Globus pallidus (tissue), 1 donor: Measurements from ENCODE around the gene LRRC56.
"Not testable (repeated sequence)": the region's sequence is repeated elsewhere in the genome, so short reads cannot be mapped to it uniquely, and the experiment has no call there.

Source experiments
- DNase-seq: peaks from one replicate; pipeline ENCODE4 v3.0.0-alpha.2; 2015; ENCODE audit warnings: low spot score

Gene LRRC56

DNA sequence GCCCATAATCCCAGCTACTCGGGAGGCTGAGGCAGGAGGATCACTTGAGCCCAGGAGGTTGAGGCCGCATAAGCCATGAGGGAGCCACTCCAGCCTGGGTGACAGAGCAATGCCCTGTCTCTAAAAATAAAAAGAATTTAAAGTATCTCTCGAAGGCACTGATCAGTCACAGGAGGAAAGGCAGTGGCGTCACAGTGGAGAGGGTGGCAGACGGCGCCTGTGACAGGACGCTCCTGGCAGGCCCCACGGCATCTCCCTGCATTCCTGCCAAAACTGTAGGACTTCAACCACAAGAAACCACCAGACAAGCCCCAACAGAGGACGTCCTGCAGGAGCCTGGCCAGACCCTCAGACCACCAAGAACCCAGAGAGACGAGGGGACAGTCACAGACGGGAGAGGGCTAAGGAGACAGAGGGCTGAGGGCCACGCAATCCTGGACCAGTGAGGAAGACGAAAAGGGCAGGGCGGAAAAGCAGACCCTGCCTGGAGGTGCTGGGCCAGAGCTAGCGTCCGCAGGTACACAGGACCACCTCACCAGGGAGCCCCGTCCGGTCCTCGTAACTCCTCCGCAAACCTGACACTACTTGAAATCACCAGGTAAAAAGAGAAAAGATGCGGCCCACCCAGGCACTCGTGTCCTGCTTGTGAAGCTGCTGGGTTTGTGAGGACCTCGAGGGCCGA lies 36.2 kb upstream of the LRRC56 start:
- no peak for DNase-seq

DNA sequence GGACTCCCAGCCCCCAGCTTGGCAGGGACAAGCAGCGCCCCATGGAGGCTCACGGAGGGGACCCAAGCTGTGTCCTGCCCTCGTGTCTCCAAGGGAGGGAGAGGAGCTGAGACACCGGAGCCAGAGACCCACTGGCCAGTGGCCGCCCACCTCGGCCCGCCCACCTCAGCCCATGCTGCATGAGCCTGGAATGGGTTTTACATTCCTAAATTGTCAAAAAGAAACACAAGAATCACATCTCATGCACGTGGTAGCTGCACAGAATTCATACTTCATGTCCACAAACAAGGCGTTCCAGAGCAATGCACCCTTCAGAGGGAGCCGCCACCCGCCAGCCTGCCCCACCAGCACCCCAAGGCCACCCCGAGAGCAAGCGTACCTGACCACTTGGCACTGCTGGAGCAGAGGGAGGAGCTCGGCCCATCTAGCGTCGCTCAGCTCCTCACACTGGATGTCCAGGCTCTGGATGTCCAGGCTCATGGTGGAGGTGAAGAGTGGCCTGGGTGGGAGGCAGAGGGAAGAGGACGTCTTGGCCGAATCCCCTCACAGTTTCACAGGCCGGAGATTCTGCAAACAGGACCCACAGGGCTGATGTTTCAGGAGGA lies 35.5 kb upstream of the LRRC56 start:
- DNase-seq = no peak

DNA sequence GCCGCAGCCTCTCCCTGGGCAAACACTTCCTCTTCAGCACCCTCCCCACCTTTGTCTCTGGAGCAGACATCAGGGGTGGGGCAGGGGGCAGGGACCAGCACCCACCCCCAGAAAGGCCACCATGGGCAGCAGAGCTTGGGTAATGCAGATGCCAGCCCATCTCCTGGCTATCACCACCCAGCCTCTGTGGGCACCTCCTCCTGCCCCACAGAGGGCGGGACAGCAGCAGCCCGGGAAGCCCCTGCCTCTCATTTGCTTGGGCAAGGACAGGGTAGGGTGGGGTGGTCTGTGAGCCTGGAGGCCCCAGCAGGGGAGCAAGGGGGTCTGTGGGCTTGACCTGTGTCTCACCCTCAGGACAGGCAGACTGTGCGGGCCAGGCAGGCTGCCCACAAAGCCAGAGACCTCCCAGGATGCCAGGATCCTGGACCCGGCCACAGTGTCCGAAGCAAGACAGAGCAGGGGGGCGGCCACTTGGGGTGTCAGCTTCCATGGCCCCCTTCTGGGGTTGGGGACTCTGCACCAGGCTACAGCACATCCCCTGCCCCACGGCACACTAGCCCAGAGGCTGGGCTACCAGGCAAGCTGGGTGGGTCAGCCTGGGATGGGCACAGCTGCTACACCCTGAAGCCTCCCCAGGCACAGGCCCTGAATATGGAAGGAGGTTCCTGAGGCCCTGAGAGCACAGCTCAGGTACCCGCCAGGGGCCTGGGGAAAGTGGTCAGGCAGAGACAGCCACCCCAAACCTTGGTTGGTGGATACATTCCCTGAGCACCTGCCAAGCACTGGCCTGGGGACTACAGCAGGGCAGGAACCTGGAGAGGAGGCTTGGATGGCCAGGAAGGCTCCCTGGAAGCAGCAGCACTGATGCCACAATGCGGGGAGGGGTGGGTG lies 34.8 kb upstream of the LRRC56 start:
- no peak for DNase-seq

DNA sequence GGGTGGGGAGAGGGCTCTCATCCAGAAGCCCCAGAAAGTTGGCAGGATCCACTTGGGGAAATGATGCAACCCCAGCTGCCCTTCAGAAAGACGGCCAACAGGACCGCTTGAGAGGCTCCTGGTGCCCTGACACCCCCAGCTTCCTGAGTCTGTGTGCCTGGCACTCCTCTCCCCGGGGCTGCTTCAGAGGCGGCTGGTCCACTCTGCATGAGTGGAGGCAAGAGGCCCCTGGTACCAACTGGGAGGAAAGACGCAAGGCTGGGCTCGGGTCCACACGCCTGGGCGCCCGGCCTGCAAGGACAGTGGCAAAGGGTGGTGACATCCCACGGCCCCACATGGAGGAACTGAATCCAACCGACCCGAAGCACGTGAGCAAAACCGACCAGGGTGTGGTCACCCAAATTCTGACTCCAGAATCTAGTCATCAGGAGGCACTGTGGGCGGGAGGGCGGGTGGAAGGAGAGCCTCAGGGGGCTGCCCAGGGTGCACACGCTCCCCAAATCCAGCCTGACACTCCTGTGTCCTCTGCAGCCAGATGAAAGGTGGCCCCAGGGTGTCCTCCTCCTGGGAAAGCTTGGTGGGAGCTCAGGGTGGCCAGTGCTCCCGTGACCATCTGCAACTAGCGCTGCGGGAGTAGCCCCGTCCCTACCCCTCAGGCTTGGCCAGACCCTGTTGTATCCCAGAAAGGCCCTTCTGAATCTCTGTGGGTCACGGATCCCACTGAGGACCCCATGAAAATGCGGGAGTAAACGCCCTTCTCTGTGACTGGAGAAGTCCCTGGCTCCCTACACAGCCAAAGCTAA lies 33.9 kb upstream of the LRRC56 start:
- peak; percentile 97 for DNase-seq

DNA sequence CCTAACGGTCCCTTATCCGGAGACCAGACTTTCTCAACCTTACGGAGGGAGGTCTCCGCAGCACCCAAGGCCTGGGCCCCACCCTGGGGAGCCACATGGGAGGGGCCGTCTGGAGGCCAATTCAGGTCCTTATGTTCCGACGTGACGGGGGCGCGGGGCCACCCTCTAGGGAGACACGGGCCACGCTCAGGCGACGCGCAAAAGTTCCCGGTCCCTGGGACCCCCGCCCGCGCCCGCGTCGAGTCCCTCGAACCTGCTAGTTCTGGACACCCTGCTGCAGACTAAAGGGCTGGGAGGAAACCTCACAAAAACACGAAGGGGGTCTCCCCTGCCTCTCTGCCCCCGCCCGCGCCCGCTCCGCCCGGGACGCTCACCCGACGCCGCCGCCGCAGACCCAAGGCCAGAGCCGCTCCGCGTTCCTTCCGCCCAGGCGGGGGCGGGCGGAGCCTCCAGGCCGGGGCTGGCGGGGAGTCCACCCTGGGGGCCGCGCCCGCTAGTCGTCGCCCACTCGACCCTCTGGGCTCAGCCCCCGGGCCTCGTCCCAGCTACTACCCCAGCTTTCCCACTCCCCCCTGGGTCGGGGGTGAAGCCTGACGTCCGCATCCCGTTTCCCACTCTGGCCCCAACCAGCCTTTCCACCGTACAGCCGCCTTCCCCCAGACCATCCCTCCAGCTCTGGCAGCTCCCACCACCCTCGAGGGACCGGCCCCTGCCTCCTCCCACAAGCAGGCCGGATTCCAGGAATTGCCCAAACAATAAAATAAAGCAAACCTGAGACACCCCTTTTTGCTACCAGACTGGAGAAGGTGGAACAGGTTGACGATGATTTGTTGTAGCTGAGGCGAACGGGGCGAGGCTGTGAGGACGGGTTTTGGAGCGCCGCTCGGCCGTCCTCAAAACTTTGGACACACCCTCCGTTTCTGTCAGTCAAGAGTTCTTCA lies 33.0 kb upstream of the LRRC56 start:
- no peak for DNase-seq

DNA sequence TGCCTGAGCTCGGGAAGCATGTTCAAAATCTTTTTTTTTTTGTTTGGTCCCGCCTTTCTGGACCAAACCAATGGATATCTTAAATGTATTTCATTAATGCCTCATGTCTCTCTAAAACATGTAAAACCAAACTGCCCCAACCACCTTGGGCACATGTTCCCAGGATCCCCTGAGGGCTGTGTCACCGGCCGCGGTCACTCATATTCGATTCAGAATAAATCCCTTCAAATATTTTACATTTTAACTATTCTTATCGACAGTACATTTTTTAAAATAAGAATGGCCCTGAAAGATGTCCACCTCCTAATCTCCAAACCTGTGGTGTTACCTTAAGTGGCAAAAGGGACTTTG lies 32.4 kb upstream of the LRRC56 start:
- no peak for DNase-seq

DNA sequence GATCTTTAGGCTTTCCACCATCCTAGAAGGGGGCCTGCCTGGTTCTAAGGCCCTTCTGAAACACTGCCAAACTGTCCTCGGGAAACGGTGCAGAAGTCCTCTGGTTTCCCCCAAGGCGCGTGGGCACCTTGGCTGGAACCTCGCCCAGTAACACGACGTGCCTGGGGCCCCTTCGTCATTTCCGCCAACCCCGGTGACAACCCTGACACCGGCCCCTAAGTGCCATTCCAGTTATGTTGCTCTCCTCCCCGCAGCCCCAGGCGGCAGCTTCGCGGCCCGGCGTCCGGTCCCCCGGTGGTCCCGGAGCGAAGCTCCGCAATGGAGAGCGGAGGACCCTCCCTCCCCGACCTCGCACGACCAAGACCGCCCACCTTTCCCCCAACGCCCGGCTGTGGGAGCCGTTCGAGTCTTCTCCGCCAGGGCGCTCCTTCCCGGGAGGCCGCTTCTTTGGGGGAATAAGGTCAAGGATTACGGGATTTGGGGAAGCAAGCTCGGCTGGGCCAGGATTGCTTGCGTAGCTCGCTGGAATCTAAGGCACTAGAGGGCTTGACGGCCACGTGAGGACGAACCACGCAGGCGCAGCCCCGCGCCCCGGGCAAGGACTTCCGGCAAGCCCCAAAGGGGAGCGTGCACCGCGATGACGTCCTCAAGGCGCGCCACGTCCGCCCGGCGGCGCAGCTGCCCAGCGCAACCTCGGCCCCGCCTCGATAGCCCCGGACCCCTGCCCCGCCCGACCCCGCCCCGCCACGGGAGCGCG lies 30.9 kb upstream of the LRRC56 start:
- peak; percentile 96 for DNase-seq

DNA sequence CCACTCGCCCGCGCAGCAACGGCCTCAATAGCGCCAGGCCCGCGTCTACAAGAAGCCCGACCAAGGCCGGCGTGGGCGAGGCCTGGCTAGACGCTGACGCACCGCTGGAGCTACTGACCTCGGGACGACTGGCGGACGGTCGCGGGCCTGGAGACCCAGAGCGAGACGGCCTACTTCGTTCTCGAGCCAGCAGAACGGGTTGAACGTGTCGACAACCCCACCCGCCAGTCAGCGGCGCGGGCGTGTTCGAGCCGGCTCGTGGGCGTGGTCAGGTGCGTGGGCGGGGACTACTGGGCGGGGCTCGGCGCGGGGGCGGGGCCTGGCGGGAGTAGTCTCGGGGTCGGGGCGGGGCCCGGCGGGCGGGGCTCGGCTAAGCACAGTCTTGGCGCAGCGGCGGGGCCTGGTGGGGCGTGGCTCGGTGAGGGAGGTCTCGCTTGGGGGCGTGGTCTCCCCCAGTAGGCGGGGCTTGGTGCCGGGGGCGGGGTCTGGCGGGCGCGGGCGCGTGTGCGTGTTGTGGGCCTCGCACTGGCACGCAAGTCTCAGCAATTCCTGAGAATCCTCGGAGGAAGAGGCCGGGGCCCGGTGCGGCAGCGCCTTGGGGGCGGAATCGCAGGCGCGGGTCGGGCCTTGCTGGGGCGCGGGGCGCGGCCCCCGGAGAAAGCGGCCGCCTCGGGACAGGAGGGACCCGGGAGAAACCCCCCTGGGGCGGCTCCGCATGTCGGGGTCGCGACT lies 30.2 kb upstream of the LRRC56 start, which contains the start of gene RNH1:
Gene RNH1, minus strand, starts transcription at position 248 of the 732 bp plus-strand sequence. CDS start 5,080 bp downstream, outside the sequence.
- peak; percentile 97 for DNase-seq

DNA sequence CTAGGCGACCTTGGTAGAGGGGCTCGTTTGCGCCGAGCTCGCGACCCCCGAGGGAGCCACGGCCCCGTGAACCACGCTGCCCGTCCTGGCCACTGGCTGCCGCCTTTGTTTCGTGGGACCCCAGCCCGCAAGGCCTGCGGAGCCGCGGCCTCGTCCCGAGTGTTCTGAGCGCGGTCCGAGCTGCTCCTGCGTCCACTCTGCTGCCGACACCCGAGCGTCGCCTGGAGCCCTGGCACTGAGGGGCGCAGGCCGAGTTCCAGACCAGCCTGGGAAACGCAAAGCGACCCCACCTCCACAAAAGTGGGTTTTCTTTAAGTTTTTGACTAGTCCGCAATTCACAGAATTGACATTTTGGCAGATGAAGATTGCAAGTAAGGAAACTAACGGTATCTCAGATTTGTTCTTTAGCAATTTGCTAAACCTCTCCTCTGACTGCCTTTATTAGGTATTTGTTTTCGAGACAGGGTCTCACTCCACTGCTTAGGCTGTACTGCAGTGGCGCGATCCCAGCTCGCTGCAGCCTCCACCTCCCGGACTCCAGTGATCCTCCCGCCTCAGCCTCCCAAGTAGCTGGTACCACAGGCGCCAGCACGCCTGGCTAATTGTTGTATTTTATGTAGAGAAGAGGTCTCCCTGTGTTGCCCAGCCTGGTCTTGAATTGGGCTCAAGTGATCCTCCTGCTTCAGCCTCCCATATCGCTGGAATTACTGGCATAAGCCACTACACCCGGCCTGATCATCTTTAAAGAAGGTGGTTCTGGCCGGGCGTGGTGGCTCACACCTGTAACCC lies 29.4 kb upstream of the LRRC56 start:
- no peak for DNase-seq

DNA sequence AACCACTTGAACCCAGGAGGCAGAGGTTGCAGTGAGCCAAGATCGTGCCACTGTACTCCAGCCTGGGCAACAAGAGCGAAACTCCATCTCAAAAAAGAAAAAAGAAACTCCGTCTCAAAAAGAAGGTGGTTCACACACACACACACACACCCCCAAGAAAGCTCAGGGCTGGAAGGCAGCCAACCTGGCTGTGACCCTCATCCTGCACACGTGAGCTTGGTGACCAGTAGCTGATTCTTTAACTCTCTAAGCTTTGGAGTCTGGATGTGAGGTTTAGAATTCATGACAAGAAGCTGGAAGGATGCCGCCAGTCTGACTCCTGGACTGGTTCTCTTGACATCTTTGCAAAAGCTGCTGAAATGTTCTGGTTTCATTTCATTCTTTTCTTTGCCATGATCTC lies 28.4 kb upstream of the LRRC56 start:
- DNase-seq = no peak

DNA sequence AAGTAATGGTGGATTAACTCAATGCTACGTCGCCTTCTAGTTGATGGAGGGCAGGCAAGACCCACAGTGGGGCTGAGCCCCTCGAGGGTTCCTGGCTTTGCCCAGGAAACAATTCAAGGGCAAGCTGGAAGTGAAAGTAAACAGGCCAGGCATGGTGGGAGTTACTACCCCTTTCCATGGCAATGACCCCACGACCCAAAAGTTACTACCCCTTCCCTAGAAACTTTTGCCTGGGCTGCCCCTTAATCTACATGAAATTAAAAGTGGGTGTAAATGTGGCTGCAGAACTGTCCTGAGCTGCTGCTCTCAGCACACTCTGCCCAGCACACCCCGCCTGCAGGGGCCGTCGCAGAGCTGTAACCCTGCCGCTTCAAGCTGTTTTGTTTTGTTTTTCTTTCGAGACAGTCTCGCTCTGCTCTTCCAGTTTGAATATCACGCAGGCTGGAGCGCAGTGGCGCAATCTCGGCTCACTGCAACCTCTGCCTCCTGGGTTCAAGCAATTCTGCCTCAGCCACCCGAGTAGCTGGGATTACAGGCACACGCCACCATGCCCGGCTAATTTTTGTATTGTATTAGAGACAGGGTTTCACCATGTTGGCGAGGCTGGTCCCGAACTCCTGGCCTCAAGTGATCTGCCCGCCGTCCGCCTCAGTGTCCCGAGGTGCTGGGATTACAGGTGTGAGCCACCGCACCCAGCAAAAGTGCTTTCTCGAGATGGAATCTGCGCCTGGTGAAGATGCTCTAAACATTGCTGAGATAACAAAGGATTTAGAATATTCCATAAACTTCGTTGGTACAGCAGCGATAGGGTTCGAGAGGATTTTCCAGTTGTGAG lies 24.3 kb upstream of the LRRC56 start:
- no peak for DNase-seq

DNA sequence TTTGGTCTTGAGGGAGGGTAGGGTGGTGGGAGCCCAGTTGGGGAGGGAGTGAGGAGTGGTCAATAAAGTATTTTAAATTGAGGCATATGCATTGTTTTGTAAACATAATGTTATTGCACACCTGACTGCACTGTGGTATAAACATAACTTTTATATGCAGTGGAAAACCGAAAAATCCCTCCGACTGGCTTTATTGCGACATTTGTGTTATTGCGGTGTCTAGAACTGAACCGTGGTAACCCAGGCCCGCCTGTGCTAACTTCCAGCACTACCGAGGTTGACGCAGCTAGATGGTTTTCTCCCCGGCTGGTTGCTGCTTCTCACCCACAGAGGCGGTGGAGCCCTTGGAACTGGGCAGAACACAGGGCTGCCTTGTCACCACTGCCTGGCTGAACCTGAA lies 22.7 kb upstream of the LRRC56 start:
- DNase-seq = no peak

DNA sequence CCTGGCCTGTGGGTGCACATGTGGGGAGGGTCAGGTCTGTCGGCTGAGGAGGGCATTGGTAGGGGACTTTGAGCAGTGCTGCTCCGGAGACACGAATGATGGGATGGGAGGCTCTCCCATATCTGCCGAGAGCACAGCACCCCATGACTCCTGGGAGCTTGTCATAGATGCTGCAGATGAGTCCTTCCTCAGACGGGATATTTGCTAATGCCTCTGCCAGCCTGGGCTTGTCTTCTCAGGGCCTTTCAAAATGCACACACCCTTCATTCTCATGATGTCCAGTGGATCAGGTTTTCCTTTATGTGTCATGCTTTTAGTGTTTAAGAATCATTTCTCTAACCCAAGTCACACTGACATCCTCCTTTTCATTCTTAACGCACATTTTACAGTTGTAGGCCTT lies 22.2 kb upstream of the LRRC56 start:
- DNase-seq = no peak

DNA sequence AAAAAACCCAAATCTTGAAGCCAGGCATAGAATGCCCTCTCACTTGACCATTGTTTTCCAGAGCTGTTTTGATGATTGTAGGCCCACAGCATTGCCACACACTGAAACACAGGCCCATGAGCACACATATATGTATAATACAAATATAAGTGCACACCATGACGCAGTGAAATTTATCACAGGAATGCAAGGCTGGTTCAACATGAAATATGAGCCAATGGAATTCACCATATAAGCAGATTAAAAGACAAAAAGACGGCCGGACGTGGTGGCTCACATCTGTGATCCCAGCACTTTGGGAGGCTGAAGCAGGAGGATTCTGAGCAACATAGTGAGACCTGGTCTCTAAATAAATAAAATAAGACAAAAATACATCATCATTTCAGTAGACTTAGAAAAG lies 20.9 kb upstream of the LRRC56 start:
- DNase-seq = no peak

DNA sequence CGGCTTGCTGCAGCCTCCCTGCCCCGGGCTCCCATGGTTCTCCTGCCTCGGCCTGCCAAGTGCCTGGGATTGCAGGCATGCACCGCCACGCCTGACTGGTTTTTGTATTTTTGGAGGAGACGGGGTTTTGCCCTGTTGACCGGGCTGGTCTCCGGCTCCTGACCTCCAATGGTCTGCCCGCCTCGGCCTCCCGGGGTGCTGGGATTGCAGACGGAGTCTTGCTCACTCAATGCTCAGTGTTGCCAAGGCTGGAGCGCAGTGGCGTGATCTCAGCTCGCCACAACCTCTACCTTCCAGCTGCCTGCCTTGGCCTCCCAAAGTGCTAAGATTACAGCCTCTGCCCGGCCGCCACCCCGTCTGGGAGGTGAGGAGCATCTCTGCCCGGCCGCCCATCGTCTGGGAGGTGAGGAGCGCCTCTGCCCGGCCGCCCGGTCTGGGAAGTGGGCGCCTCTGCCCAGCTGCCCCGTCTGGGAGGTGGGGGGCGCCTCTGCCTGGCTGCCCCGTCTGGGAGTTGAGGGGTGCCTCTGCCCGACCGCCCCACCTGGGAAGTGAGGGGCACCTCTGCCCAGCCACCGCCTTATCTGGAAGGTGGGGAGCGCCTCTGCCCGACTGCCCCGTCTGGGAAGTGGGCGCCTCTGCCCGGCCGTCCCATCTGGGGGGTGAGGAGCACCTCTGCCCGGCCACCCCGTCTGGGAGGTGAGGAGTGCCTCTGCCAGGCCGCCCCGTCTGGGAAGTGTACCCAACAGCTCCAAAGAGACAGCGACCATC lies 20.2 kb upstream of the LRRC56 start:
- not testable (repeated sequence) for DNase-seq

DNA sequence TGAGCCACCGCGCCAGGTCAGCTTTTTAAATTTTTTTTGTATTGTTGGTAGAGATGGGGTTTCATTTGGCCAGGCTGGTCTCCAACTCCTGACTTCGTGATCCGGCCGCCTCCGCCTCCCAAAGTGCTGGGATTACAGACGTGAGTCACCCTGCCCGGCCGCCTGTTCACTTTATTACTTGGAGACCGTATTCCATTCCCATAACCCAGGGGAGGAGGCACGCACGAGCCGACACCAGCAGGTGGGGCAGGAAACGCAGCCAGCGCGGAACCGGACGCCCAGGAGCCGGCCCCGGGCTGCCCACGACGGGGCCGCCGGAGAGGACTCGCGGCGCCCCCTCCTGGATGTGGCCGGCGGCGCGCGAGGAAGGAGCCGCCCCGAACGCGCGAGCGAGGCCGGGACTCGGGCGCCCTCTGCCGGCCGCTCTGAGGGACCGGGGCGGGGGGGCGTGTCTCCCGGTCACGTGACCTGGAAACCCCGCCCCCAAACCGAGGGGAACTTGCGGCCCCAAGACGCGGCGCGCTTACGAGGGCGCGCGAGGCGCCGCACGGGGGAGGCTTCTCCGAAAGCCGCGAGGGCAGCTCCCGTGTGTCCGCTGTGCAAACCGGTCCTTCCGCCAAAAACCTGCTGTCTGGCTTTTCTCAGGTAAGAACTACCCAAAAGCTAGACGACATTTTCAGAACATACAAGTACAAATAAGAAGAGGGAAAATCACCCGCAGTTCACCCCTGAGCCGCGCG lies 18.7 kb upstream of the LRRC56 start:
- DNase-seq = peak; percentile 79
